Ectodermal cell (in vitro differentiated cells): ENCODE data around the gene SPECC1L.

Experiments
- H3K27ac ChIP-seq: 2 replicates; pipeline ENCODE4 v1.7.0; 2013; ENCODE audit warnings: mild to moderate bottlenecking, low read depth, low read length; ENCODE audit not compliant: insufficient read depth, poor library complexity, severe bottlenecking
- H3K27me3 ChIP-seq: 2 replicates; pipeline ENCODE4 v1.7.0; 2013; ENCODE audit warnings: mild to moderate bottlenecking, low read length; ENCODE audit not compliant: insufficient read depth, control insufficient read depth, poor library complexity, severe bottlenecking
- H3K36me3 ChIP-seq: one replicate; pipeline ENCODE4 v1.7.0; 2013; ENCODE audit warnings: low read length; ENCODE audit not compliant: control insufficient read depth, insufficient read depth
- H3K4me1 ChIP-seq: one replicate; pipeline ENCODE4 v1.7.0; 2013; ENCODE audit warnings: low read length; ENCODE audit not compliant: control insufficient read depth, insufficient read depth
- H3K4me3 ChIP-seq: 2 replicates; pipeline ENCODE4 v1.7.0; 2013; ENCODE audit warnings: low read depth, low read length, control low read depth; ENCODE audit not compliant: insufficient read depth
- H3K9me3 ChIP-seq: 2 replicates; pipeline ENCODE4 v1.7.0; 2013; ENCODE audit warnings: mild to moderate bottlenecking, low read length, moderate library complexity; ENCODE audit not compliant: control insufficient read depth
- WGBS, 2 experiments: methylation state at CpG; one replicate each; pipeline ENCODE4 v1.1.7; 2013; ENCODE audit warnings: missing lambda C conversion rate in 2 of 2; 5-methylcytosine and 5-hydroxymethylcytosine counted together

SPECC1L gene

DNA sequence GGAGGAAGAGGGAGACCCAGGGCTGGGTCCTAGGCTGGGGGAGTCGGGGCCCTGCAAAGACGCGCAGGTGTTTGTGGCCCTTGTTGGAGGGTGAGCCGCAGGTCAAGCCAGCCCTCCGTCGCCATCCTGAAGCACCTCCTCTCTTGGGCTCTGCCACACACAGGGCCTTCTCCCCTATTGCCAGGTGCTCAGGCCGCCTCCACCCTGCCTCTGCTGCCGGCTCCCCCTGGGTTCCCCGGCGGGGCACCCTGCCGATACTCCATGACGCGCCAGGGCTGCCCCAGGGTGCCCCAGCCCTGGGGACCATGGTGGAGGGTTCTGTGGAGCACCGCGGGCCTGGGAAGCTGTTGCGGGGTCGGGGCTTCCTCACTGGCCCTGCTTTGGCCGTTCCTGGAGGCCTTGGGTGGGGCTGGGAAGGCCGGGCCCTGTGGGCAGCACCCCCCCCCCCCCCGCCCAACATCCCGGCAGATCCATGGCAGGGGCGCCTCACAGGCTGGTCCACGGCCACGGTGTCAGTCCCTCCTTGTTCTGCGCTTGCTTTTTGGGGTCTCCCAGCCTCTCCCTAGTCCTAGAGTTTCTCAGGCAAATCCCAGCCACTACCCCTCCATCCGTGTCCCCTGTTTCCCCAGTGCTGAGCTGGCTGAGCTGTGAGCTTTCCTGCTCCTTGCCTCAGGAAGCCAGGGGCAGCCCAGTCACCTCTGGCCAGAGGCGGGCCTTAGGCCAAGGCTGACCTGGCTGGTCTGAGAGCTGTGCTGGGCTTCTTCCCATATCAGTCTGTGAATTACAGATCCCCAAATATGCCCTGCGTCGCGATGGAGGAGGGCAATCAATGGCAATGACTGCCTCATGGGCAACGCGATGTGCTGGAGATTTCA lies 154.5 kb downstream of the SPECC1L start:
- Histone ChIP-seq H3K4me3 (no peak overlapping the region), H3K36me3 (no peaks in the 10 kb centered on the region), H3K9me3 (no peaks in the 10 kb centered on the region), H3K27ac (no peak overlapping the region), H3K4me1 (peaks cover 18% of the 10 kb centered on the region), H3K27me3 (peaks cover 40% of the 10 kb centered on the region)
- WGBS, 2 experiments, result 91% methylated on average over 32 of the region's 32 CpGs

DNA sequence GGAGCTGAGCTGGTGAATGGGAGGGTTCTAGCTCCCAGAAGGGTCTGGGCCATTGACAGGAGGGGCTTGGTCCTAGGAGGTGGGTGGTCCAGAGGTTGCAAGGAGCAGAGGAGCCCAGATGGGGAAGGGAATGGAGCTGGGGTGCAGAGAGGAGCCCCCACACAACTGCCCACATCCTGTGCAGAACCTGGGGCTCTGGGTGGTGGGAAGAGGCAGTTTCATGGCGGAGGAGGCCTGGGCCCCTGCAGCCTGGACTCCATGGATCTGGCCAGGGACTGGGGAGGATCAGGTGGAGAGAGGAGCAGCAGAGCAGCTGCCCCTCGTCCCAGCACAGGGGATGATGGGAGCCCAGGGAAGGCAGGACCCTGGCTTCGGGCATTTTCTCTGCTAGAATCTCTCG lies 155.8 kb downstream of the SPECC1L start:
- no peaks in the 10 kb centered on the region for H3K36me3 ChIP-seq
- H3K27ac ChIP-seq, result no peak overlapping the region
- peaks cover 40% of the 10 kb centered on the region for H3K27me3 ChIP-seq

GRCh38 chr22:24426851-24427499 lies 156.3 kb downstream of the SPECC1L start:
- H3K27ac ChIP-seq, result no peak overlapping the region
- H3K27me3 ChIP-seq, result peaks cover 40% of the 10 kb centered on the region
- no peaks in the 10 kb centered on the region for H3K9me3 ChIP-seq
- 90 to 93% methylated on average over 19 of the region's 19 CpGs for WGBS, 2 experiments
- H3K4me1 ChIP-seq, result peaks cover 13% of the 10 kb centered on the region
- no peak overlapping the region for H3K4me3 ChIP-seq
- H3K36me3 ChIP-seq, result no peaks in the 10 kb centered on the region

More for the DNA sequence above, 155.8 kb downstream of the SPECC1L start:
- WGBS, 2 experiments, result 89 to 93% methylated on average over 4 of the region's 4 CpGs
- H3K9me3 ChIP-seq, result no peaks in the 10 kb centered on the region
- H3K4me1 ChIP-seq, result peaks cover 13% of the 10 kb centered on the region
- no peak overlapping the region for H3K4me3 ChIP-seq

GRCh38 chr22:24427500-24428164 lies 157.0 kb downstream of the SPECC1L start, which contains the start of gene ADORA2A:
TSS of gene ADORA2A (plus strand) at chr22:24427599. CDS start at chr22:24433405, 5,806 bp downstream.
- no peak within 1 kb of the TSS for H3K27ac ChIP-seq
- 91 to 93% methylated on average over 22 of the region's 22 CpGs for WGBS, 2 experiments
- peaks cover 35% of the 10 kb centered on the region for H3K27me3 ChIP-seq
- peaks cover 20% of the 10 kb centered on the region for H3K4me1 ChIP-seq
- no peaks in the 10 kb centered on the region for H3K9me3 ChIP-seq
- H3K36me3 ChIP-seq, result no peaks in the 10 kb centered on the region
- H3K4me3 ChIP-seq, result no peak within 1 kb of the TSS

DNA sequence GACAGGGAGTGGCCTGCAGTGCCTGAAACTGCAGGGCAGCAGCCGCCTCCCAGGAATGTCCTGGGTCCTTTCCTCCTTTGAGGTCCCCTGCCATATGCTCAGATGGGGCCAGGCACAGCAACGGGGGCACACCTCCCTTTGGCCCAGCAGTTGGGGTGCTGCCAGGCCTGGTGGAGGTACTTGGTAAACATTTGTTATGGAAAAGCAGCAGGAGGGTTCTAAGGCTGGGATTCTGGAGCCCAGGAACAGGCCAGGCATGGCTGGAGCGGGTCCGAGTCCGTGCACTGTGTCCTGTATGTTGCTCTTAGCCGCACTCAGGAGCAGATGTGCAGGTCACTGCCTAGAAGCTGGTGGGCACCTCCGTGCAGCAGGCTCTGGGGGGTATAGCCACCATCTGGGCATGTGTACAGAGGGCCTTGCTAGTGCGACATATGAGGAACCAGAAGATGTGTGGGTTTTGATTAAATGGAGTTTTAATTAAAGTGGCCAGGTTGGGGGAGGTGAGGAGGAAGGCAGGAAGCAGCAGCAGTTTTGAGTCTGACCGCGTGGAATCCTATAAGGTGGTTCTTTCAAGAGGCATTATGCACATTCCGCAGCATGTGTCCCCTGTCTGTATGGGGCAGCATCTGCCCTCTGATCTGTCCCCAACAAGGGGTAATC lies 158.2 kb downstream of the SPECC1L start:
- no peaks in the 10 kb centered on the region for H3K36me3 ChIP-seq
- H3K4me3 ChIP-seq, result no peak overlapping the region
- H3K9me3 ChIP-seq, result no peaks in the 10 kb centered on the region
- WGBS, 2 experiments, result 78 to 84% methylated on average over 11 of the region's 11 CpGs
- H3K4me1 ChIP-seq, result peaks cover 20% of the 10 kb centered on the region
- H3K27ac ChIP-seq, result no peak overlapping the region
- H3K27me3 ChIP-seq, result peaks cover 27% of the 10 kb centered on the region

GRCh38 chr22:24429411-24430365 lies 159.1 kb downstream of the SPECC1L start:
- Histone ChIP-seq H3K4me3 (no peak overlapping the region), H3K27me3 (peaks cover 19% of the 10 kb centered on the region), H3K4me1 (peaks cover 20% of the 10 kb centered on the region), H3K36me3 (no peaks in the 10 kb centered on the region), H3K9me3 (no peaks in the 10 kb centered on the region), H3K27ac (no peak overlapping the region)
- 83 to 86% methylated on average over 22 of the region's 22 CpGs for WGBS, 2 experiments

DNA sequence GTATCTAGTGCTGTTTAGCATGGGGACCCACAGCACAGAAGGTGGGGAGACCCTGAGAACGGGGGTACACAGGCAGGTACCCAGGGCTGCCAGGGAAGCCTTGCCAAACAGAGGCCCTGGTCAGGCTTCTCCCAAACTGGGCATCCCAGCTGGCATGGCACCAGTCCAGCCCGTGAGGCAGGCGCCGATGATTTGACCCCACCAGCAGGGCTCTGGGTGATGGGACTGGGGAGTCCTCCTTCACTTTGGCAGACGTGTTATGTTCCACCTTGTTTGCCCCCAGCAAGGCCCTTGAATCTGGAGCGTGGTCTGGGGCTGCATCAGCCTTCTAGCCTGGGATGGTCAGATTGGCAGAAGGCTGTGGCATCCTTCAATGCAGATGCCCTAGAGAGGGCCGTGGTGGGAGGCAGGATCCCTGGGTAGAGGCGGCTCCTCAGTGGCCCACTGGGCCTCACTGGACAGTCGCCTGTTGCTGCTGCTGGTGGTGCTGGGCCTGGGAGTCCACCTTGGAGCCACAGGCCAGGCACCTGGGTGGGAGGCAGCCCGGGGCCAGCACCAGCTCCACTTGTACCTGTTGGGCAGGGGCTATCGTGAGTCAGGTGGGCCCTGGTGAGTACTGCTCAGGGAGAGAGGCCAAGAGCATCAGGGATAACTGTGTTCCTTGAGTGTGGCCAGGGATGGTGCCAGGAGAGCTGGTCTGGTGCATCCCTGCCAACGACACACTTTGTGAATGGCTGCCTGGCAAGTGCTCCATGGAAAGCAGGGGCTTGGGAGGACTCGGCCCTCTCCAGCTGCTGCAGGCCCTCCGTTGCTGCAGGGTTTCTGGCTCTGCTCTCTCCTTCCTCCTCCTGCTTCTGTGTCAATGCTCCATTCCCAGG lies 160.0 kb downstream of the SPECC1L start:
- Histone ChIP-seq H3K27ac (no peak overlapping the region), H3K4me1 (peaks cover 20% of the 10 kb centered on the region), H3K4me3 (no peak overlapping the region), H3K27me3 (peaks cover 9% of the 10 kb centered on the region), H3K36me3 (no peaks in the 10 kb centered on the region), H3K9me3 (no peaks in the 10 kb centered on the region)
- WGBS, 2 experiments, result 93 to 94% methylated on average over 14 of the region's 14 CpGs

DNA sequence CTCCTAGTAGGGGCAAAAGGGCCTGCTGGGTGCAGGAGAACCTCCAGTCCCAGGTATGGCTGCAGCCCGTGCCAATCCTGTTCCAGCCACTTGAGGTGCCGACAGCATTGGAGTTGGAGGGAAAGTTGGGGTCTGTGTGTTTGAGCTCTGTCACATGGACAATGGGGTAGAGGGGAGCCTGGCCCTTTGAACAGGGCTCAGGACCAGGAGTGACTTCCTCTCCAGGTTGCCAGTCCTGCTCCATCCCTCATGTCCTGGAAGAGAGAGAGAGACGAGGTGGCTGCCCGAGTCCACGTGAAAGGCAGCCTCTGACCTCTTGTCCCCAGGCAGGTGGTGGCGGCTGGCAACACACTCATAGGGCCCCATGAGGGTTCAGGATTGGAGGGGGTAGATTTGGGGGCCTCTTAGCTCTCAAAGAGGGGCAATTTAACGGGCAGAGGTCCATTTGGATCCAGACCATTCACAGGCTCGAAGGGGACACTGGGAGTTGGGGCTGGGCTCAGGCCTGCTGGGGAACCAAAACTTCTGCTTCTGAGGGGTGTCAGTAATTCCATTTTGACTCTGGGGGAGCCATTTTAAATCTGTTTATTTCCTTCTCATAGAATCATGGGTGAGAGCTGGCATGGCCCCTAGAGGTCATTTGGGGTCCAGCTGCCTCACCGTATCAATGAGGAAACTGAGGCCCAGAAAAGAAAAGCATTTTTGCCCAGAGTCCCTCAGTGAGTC lies 160.8 kb downstream of the SPECC1L start:
- Histone ChIP-seq H3K9me3 (no peaks in the 10 kb centered on the region), H3K4me1 (peaks cover 20% of the 10 kb centered on the region), H3K36me3 (no peaks in the 10 kb centered on the region), H3K4me3 (no peak overlapping the region), H3K27me3 (peaks cover under 1% of the 10 kb centered on the region), H3K27ac (no peak overlapping the region)
- WGBS, 2 experiments, result 84 to 88% methylated on average over 9 of the region's 9 CpGs
